MCF 10A (cell line): ENCODE results near the gene CHD9. TPM values are rescaled to one million over a fixed set of nuclear protein-coding genes. Genes with fewer than 3 reads are reported as not detected.

ENCODE experiments used
- BruUV-seq: library from RNA; stranded (reverse); fragments of 400-500 nt; replicated peaks from 2 replicates; lab custom pipeline; 2021; lab: Mats Ljungman, UMichigan
- CTCF ChIA-PET: fragments of 300-600 bp; sonication (Branson Sonifier 250); formaldehyde crosslinking; extraction: SDS; loops from one replicate; lab custom pipeline; 2021; ENCODE audit warnings: antibody characterized with exemption, inconsistent platforms; lab: Yijun Ruan, JAX
- POLR2A ChIA-PET: fragments of 300-600, 350-650 bp; sonication (Branson Sonifier 250); formaldehyde crosslinking; extraction: SDS; loops from one replicate; lab custom pipeline; 2020; ENCODE audit warnings: antibody characterized with exemption, inconsistent platforms; lab: Yijun Ruan, JAX
- DNase-seq: peaks from one replicate; pipeline ENCODE4 v3.0.0-alpha.2; 2018; ENCODE audit not compliant: unreplicated experiment
- H3K27ac Mint-ChIP-seq: one replicate; pipeline ENCODE4 v1.8.0; 2022; ENCODE audit warnings: mild to moderate bottlenecking, low read depth, mixed read lengths; ENCODE audit not compliant: unreplicated experiment
- H3K27me3 Mint-ChIP-seq: one replicate; pipeline ENCODE4 v1.8.0; 2022; ENCODE audit warnings: mixed read lengths; ENCODE audit not compliant: insufficient read depth, unreplicated experiment
- H3K36me3 Mint-ChIP-seq: one replicate; pipeline ENCODE4 v1.8.0; 2022; ENCODE audit warnings: mild to moderate bottlenecking, moderate library complexity, mixed read lengths; ENCODE audit not compliant: insufficient read depth, unreplicated experiment
- H3K4me1 Mint-ChIP-seq: one replicate; pipeline ENCODE4 v1.8.0; 2022; ENCODE audit warnings: mixed read lengths; ENCODE audit not compliant: insufficient read depth, unreplicated experiment
- H3K4me3 Mint-ChIP-seq: one replicate; pipeline ENCODE4 v1.8.0; 2022; ENCODE audit warnings: mild to moderate bottlenecking, moderate library complexity, mixed read lengths; ENCODE audit not compliant: unreplicated experiment
- H3K9me3 Mint-ChIP-seq: one replicate; pipeline ENCODE4 v1.8.0; 2022; ENCODE audit warnings: mixed read lengths; ENCODE audit not compliant: unreplicated experiment
- CTCF ChIP-seq: fragments of 200-600 bp; IDR thresholded peaks from one replicate; pipeline ENCODE4 v1.8.0; 2022; ENCODE audit warnings: antibody characterized with exemption, mild to moderate bottlenecking; ENCODE audit not compliant: unreplicated experiment
- intact Hi-C: fragments of 100-400 bp; cut with micrococcal nuclease; formaldehyde crosslinking; loops from 2 replicates; pipeline ENCODE4 v1.14.1; 2022
- total RNA-seq: library from RNA; stranded (reverse); gene quantifications from 2 replicates; pipeline ENCODE4 v1.2.3, GENCODE V29; 2022

Gene CHD9
- total RNA-seq, 1 experiment from 2014 or later, result 62.8 TPM

DNA sequence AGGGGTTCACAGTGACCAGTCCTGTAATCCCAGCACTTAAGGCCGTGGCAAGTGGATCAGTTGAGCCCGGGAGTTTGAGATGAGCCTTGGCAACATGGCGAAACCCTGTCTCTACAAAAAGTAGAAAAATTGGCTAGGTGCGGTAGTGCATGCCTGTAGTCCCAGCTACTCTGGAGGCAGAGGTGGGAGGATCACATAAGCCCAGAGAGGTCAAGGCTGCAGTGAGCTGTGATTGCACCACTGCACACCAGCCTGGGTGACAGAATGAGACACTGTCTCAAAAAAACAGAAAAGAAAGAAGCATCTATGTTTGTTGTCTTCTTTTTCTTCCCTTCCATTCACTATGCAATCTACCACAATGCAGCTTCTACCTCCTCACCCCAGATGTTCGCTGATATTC lies 227.5 kb downstream of the CHD9 start:
- H3K36me3 Mint-ChIP-seq, result peaks cover 27% of the 10 kb centered on the region
- BruUV-seq, result no TSS peak
- H3K4me3 Mint-ChIP-seq, result no peak overlapping the region
- intact Hi-C loops, result loop anchor here (2.0 kb wide), 1 partner anchor 152 kb away; no protein-coding TSS in a partner anchor
- H3K9me3 Mint-ChIP-seq, result no peaks in the 10 kb centered on the region
- no peak for DNase-seq
- POLR2A ChIA-PET, result interaction anchor here (1.8 kb wide), 1 partner anchor 9 kb away, joined by 5 read pairs; no protein-coding TSS in a partner anchor
- no peaks in the 10 kb centered on the region for H3K27me3 Mint-ChIP-seq
- H3K4me1 Mint-ChIP-seq, result no peaks in the 10 kb centered on the region
- TF ChIP-seq CTCF, result no peak
- CTCF ChIA-PET, result interaction anchor here (0.7 to 1.7 kb wide), 5 partner anchors 9 to 211 kb away, joined by 3 to 5 read pairs (median 3); no protein-coding TSS in a partner anchor
- H3K27ac Mint-ChIP-seq, result no peak overlapping the region

DNA sequence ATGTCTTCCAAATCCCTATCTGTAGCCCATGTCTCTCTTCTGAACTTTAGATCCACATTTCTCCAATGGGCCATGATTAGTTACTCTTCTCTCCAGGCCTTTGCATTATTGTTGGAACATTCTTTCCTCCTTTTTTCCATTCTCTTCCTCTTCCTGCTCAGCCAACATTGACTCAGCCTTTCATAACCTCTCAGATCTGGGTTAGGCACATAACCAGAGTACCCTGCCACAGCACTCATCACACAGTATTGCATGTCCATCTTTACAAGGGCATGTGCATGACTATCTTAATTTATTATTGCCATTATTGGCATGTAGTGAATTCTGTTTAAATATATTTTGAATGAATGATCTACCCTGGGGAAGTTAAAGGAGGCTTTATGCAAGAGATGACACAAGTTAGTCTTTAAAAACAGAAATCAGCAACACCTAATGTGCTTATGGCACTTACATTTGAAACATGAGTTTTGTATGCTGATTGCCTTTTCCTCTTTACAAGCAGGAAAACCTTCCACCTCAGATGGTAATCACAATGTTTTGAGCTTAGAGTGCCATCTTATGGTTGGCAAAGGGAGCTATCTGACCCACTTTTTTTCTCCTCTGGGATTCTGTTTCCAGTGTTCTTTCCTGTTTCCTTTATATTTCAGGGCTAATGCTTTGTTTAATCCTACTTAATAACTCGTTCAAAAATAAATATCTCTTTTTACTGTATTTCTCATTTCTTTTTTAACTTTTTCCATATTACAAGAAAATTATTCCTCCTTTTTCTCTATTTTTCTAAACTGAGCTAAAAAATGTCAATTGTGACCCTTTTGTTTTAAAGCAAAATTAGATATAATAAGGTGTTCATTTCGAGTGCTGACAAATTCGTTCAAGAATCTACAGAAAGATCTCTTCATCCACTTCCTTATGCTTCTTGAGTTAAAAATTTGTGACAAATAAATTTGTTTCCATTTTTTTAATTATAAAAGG lies 228.5 kb downstream of the CHD9 start:
- BruUV-seq, result no TSS peak
- no peak overlapping the region for H3K4me3 Mint-ChIP-seq
- H3K4me1 Mint-ChIP-seq, result no peaks in the 10 kb centered on the region
- H3K27ac Mint-ChIP-seq, result no peak overlapping the region
- peaks cover 37% of the 10 kb centered on the region for H3K36me3 Mint-ChIP-seq
- TF ChIP-seq CTCF, result peak; percentile 46
- CTCF ChIA-PET, result interaction anchor here (0.6 to 1.7 kb wide), 16 partner anchors 8 to 609 kb away, joined by 3 to 8 read pairs (median 4); no protein-coding TSS in a partner anchor
- peak; percentile 60 for DNase-seq
- H3K9me3 Mint-ChIP-seq, result no peaks in the 10 kb centered on the region
- H3K27me3 Mint-ChIP-seq, result no peaks in the 10 kb centered on the region
- POLR2A ChIA-PET, result interaction anchor here (0.6 to 1.8 kb wide), 4 partner anchors 8 to 49 kb away, joined by 3 to 5 read pairs (median 3); no protein-coding TSS in a partner anchor
- intact Hi-C loops, result loop anchor here (1.0 to 2.0 kb wide), 3 partner anchors 152 to 307 kb away; no protein-coding TSS in a partner anchor

DNA sequence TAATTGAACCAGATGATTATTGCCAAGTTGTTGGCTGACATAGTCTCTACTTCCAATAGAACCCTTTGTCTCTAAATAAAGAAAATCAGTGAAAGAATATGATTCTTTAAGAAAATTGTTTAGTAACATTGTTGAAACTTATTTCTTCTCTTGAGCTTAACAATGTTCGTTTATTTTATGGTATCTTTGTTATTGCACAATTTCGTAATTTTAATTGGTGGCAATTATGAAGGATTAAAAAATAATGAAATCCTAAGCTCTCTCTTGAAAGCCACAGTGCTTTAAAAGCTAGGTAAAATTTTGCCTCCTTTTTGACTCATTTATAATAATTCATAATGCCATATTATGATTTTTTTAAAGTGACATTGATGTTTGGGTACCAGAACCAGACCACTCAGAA lies 230.4 kb downstream of the CHD9 start:
- Mint-ChIP-seq H3K9me3 (no peaks in the 10 kb centered on the region), H3K4me3 (no peak overlapping the region), H3K4me1 (no peaks in the 10 kb centered on the region), H3K27me3 (no peaks in the 10 kb centered on the region), H3K36me3 (peaks cover 56% of the 10 kb centered on the region), H3K27ac (no peak overlapping the region)
- TF ChIP-seq CTCF, result no peak
- ChIA-PET POLR2A (interaction anchor here (1.1 kb wide), 2 partner anchors 18 to 52 kb away, joined by 3 read pairs; no protein-coding TSS in a partner anchor), CTCF (interaction anchor here (0.6 to 1.6 kb wide), 5 partner anchors 9 to 263 kb away, joined by 3 to 6 read pairs (median 4); no protein-coding TSS in a partner anchor)
- no peak for DNase-seq
- no TSS peak for BruUV-seq
- intact Hi-C loops, result no loop called here

DNA sequence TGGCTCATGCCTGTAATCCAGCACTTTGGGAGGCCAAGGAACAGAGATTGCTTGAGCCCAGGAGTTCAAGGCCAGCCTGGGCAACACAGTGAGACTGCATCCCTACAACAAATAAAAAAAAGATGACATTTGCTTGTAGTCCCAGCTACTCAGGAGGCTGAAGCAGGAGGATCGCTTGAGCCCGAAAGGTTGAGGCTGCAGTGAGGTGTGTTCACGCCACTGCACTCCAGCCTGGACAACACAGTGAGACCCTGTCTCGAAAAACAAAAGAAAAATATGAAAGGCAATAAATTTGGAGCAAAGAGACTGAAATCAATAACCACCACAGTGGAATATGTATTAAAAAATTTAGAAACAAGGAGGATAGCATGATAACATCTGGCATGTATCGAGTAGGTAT lies 235.7 kb downstream of the CHD9 start:
- POLR2A ChIA-PET, result interaction anchor here (0.7 to 2.0 kb wide), 4 partner anchors 9 to 146 kb away, joined by 3 to 5 read pairs (median 4); no protein-coding TSS in a partner anchor
- BruUV-seq, result no TSS peak
- intact Hi-C loops, result no loop called here
- Mint-ChIP-seq H3K4me3 (no peak overlapping the region), H3K27me3 (no peaks in the 10 kb centered on the region), H3K36me3 (peaks cover 98% of the 10 kb centered on the region), H3K4me1 (no peaks in the 10 kb centered on the region), H3K27ac (no peak overlapping the region), H3K9me3 (no peaks in the 10 kb centered on the region)
- no peak for TF ChIP-seq CTCF
- CTCF ChIA-PET, result interaction anchor here (1.2 to 1.6 kb wide), 2 partner anchors 9 to 22 kb away, joined by 3 to 5 read pairs; no protein-coding TSS in a partner anchor
- no peak for DNase-seq
